ENCODE results near the gene FTO. TPM values are rescaled to one million over a fixed set of nuclear protein-coding genes. Genes with fewer than 3 reads are reported as not detected.

FTO gene
- total and polyA plus RNA-seq, 9 donors, result 45.0 to 71.1 (median 55.6) TPM

GRCh38 chr16:53985861-53986260, 281.9 kb downstream of the FTO start:
- no peaks in the 10 kb centered on the region for H3K4me1 ChIP-seq (ENCODE audit: control insufficient read depth, insufficient read depth, low read length)

GRCh38 chr16:53986793-53987192, 282.8 kb downstream of the FTO start:
- no peaks in the 10 kb centered on the region for H3K4me1 ChIP-seq (ENCODE audit: control insufficient read depth, insufficient read depth, low read length)
- no peaks in the 10 kb centered on the region for H3K9me3 ChIP-seq (replicated peaks; ENCODE audit: control insufficient read depth, low read depth, low read length)
- no CpG with 5 or more reads among the region's 5 CpGs for WGBS (ENCODE audit: insufficient coverage)
- no peak overlapping the region for H3K27ac ChIP-seq (ENCODE audit: low read length)
- no peak overlapping the region for H3K4me3 ChIP-seq (ENCODE audit: low read length)
- no peak for DNase-seq
- no peaks in the 10 kb centered on the region for H3K36me3 ChIP-seq (ENCODE audit: control insufficient read depth, insufficient read depth, low read length)
- H3K27me3 ChIP-seq (ENCODE audit: control insufficient read depth, insufficient read depth, low read length), result no peaks in the 10 kb centered on the region

More at GRCh38 chr16:53985861-53986260, 281.9 kb downstream of the FTO start:
- no CpG with 5 or more reads among the region's 3 CpGs for WGBS (ENCODE audit: insufficient coverage)
- no peaks in the 10 kb centered on the region for H3K27me3 ChIP-seq (ENCODE audit: control insufficient read depth, insufficient read depth, low read length)
- H3K27ac ChIP-seq (ENCODE audit: low read length), result no peak overlapping the region
- DNase-seq, result no peak
- H3K4me3 ChIP-seq (ENCODE audit: low read length), result no peak overlapping the region
- no peaks in the 10 kb centered on the region for H3K36me3 ChIP-seq (ENCODE audit: control insufficient read depth, insufficient read depth, low read length)
- no peaks in the 10 kb centered on the region for H3K9me3 ChIP-seq (replicated peaks; ENCODE audit: control insufficient read depth, low read depth, low read length)

DNA sequence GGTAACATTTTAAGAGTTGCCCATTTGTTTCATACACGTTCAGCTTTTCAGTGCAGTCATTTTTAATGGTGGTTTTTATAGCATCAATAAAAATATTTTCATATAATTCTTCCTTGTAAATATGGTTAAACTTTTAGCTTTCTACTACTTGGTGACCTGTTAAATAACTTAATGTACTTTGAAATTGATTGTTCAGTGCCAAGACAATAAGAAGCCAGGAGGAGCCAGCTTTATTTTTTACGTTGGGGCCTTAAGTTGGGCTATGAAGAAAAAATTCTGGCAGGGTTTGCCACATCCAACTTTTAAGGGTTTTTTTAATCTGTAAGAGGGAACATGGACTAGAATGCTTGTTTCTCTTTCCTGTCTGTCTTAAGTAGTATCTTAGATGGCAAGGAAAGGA, 284.2 kb downstream of the FTO start:
- no peak for DNase-seq
- no peak overlapping the region for H3K27ac ChIP-seq (ENCODE audit: low read length)
- no peaks in the 10 kb centered on the region for H3K36me3 ChIP-seq (ENCODE audit: control insufficient read depth, insufficient read depth, low read length)
- no peak overlapping the region for H3K4me3 ChIP-seq (ENCODE audit: low read length)
- no peaks in the 10 kb centered on the region for H3K4me1 ChIP-seq (ENCODE audit: control insufficient read depth, insufficient read depth, low read length)
- WGBS (ENCODE audit: insufficient coverage), result no CpG with 5 or more reads among the region's 2 CpGs
- H3K9me3 ChIP-seq (replicated peaks; ENCODE audit: control insufficient read depth, low read depth, low read length), result no peaks in the 10 kb centered on the region
- no peaks in the 10 kb centered on the region for H3K27me3 ChIP-seq (ENCODE audit: control insufficient read depth, insufficient read depth, low read length)

DNA sequence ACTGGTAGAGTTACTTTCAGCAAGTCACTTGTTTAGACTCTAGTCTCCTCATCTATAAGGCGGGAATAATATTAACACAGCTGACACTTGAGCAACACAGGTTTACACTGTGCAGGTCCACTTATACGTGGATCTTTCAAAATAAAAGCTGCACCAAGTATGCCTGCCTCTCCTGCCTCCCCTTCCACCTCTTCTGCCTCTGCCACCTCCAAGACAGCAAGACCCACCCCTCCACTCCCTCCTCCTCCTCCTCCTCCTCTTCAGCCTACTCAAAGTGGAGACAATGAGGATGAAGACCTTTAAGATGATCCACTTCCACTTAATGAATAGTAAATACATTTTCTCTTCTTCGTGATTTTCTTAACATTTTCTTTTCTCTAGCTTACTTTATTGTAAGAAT, 285.6 kb downstream of the FTO start:
- H3K9me3 ChIP-seq (replicated peaks; ENCODE audit: control insufficient read depth, low read depth, low read length), result no peaks in the 10 kb centered on the region
- no peak overlapping the region for H3K27ac ChIP-seq (ENCODE audit: low read length)
- H3K4me3 ChIP-seq (ENCODE audit: low read length), result no peak overlapping the region
- no peaks in the 10 kb centered on the region for H3K36me3 ChIP-seq (ENCODE audit: control insufficient read depth, insufficient read depth, low read length)
- no peak for DNase-seq
- no peaks in the 10 kb centered on the region for H3K27me3 ChIP-seq (ENCODE audit: control insufficient read depth, insufficient read depth, low read length)
- H3K4me1 ChIP-seq (ENCODE audit: control insufficient read depth, insufficient read depth, low read length), result no peaks in the 10 kb centered on the region
- 100% methylated on average over 2 of the region's 3 CpGs for WGBS (ENCODE audit: insufficient coverage)

GRCh38 chr16:53991754-53992378, 287.9 kb downstream of the FTO start:
- Histone ChIP-seq H3K27me3 (ENCODE audit: control insufficient read depth, insufficient read depth, low read length) (no peaks in the 10 kb centered on the region), H3K27ac (ENCODE audit: low read length) (no peak overlapping the region), H3K4me1 (ENCODE audit: control insufficient read depth, insufficient read depth, low read length) (no peaks in the 10 kb centered on the region), H3K4me3 (ENCODE audit: low read length) (no peak overlapping the region), H3K36me3 (ENCODE audit: control insufficient read depth, insufficient read depth, low read length) (no peaks in the 10 kb centered on the region), H3K9me3 (replicated peaks; ENCODE audit: control insufficient read depth, low read depth, low read length) (no peaks in the 10 kb centered on the region)
- no peak for DNase-seq
- 93% methylated on average over 3 of the region's 8 CpGs for WGBS (ENCODE audit: insufficient coverage)

DNA sequence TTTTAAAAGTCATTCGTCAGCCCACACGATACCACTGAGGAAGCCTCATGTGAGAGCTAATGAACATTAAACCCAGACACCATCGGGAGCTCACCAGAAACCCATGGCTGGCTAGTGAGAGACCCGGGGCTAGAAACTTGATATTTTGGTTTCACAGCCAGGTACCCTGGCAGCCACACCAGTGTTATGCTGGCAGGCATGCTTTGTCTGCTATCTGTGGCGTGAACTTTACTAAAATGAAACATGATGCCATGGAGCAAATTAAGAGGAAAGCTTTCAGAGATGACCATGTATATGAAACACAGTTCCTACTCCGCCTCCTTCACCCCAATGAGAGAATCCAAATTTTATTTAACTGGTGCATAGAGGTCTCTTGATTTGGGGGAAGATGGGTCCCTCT, 291.4 kb downstream of the FTO start:
- H3K9me3 ChIP-seq (replicated peaks; ENCODE audit: control insufficient read depth, low read depth, low read length), result no peaks in the 10 kb centered on the region
- 71% methylated on average over 4 of the region's 6 CpGs for WGBS (ENCODE audit: insufficient coverage)
- H3K27me3 ChIP-seq (ENCODE audit: control insufficient read depth, insufficient read depth, low read length), result no peaks in the 10 kb centered on the region
- no peak overlapping the region for H3K4me3 ChIP-seq (ENCODE audit: low read length)
- no peak for DNase-seq
- H3K27ac ChIP-seq (ENCODE audit: low read length), result no peak overlapping the region
- no peaks in the 10 kb centered on the region for H3K36me3 ChIP-seq (ENCODE audit: control insufficient read depth, insufficient read depth, low read length)
- H3K4me1 ChIP-seq (ENCODE audit: control insufficient read depth, insufficient read depth, low read length), result no peaks in the 10 kb centered on the region

- no peaks in the 10 kb centered on the region for H3K9me3 ChIP-seq (replicated peaks; ENCODE audit: control insufficient read depth, low read depth, low read length)
- WGBS (ENCODE audit: insufficient coverage), result 94% methylated on average over 3 of the region's 5 CpGs
- H3K36me3 ChIP-seq (ENCODE audit: control insufficient read depth, insufficient read depth, low read length), result peaks cover 2% of the 10 kb centered on the region
- no peak for DNase-seq
- H3K4me3 ChIP-seq (ENCODE audit: low read length), result no peak overlapping the region
- no peak overlapping the region for H3K27ac ChIP-seq (ENCODE audit: low read length)
- H3K4me1 ChIP-seq (ENCODE audit: control insufficient read depth, insufficient read depth, low read length), result no peaks in the 10 kb centered on the region
- H3K27me3 ChIP-seq (ENCODE audit: control insufficient read depth, insufficient read depth, low read length), result no peaks in the 10 kb centered on the region
These were observed 293.0 kb downstream of the FTO start for GRCh38 chr16:53996961-53997360.

DNA sequence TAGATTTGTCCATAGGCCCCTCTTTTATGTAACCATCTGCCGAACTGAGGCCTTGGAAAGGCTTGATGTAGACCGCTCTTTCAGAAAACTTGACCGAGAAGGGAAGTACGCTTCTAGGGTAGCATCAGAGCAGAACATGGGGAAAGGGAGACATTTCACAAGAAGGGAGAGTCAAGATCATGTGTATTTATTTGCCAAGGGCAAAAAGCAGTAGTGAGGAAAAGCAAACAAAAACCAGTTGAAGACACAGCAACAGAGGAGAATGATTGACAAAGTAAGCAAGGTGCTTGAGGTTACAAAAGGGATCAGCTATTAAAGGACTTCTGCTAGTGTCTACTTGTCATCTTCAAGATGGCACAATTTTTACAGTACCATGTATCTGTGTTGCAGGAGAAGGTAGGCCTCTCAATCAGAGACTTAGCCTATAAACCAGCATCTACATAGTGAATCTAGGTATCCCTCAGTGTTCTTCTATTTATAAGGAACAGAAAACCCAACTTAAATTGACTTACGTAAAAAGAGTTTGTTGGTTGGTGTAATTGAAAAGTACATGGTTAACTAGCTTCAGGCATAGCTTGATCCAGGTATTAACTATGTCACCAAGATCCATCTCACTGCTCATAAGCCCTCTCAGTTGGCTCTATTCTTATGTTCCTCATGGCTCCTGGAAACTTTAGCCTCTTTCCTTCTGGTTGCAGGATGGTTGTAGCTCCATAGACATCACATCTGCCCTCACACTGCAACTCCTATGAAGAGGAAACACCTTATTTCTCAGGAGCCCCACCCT, 294.3 kb downstream of the FTO start:
- peaks cover 5% of the 10 kb centered on the region for H3K36me3 ChIP-seq (ENCODE audit: control insufficient read depth, insufficient read depth, low read length)
- 100% methylated on average over 4 of the region's 5 CpGs for WGBS (ENCODE audit: insufficient coverage)

GRCh38 chr16:53998966-53999522, 295.1 kb downstream of the FTO start:
- Histone ChIP-seq H3K36me3 (ENCODE audit: control insufficient read depth, insufficient read depth, low read length) (peaks cover 5% of the 10 kb centered on the region), H3K9me3 (replicated peaks; ENCODE audit: control insufficient read depth, low read depth, low read length) (no peaks in the 10 kb centered on the region), H3K27ac (ENCODE audit: low read length) (no peak overlapping the region), H3K4me3 (ENCODE audit: low read length) (no peak overlapping the region), H3K27me3 (ENCODE audit: control insufficient read depth, insufficient read depth, low read length) (no peaks in the 10 kb centered on the region), H3K4me1 (ENCODE audit: control insufficient read depth, insufficient read depth, low read length) (no peaks in the 10 kb centered on the region)
- DNase-seq, result no peak
- 59% methylated on average over 2 of the region's 5 CpGs for WGBS (ENCODE audit: insufficient coverage)

More for the DNA sequence above, 294.3 kb downstream of the FTO start:
- no peak for DNase-seq
- Histone ChIP-seq H3K4me3 (ENCODE audit: low read length) (no peak overlapping the region), H3K4me1 (ENCODE audit: control insufficient read depth, insufficient read depth, low read length) (no peaks in the 10 kb centered on the region), H3K9me3 (replicated peaks; ENCODE audit: control insufficient read depth, low read depth, low read length) (no peaks in the 10 kb centered on the region), H3K27me3 (ENCODE audit: control insufficient read depth, insufficient read depth, low read length) (no peaks in the 10 kb centered on the region), H3K27ac (ENCODE audit: low read length) (no peak overlapping the region)

DNA sequence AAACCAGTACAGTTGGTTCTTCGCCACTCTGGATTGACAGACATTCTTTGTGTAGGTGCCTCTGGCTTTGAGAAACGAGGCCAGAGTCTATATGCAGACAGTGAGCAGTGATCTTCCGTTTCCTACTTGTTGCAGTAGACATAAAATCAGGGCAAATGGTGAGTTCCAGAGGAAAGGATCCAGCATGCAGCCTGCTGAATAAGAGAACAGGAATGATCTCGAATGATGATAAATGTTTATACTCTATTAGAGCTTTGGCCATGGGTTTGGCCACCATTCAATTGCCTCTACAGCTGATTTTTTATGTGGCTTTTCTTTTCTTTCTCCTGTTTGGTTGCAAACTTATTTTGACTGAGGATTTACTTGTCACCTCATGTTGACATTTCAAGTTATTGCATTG, 295.9 kb downstream of the FTO start:
- no peaks in the 10 kb centered on the region for H3K9me3 ChIP-seq (replicated peaks; ENCODE audit: control insufficient read depth, low read depth, low read length)
- no peaks in the 10 kb centered on the region for H3K27me3 ChIP-seq (ENCODE audit: control insufficient read depth, insufficient read depth, low read length)
- no peak overlapping the region for H3K27ac ChIP-seq (ENCODE audit: low read length)
- no peak overlapping the region for H3K4me3 ChIP-seq (ENCODE audit: low read length)
- whole genome bisulfite sequencing (ENCODE audit: insufficient coverage), result 54% methylated on average over 4 of the region's 4 CpGs
- DNase-seq, result no peak
- H3K4me1 ChIP-seq (ENCODE audit: control insufficient read depth, insufficient read depth, low read length), result no peaks in the 10 kb centered on the region
- peaks cover 5% of the 10 kb centered on the region for H3K36me3 ChIP-seq (ENCODE audit: control insufficient read depth, insufficient read depth, low read length)

Measured in muscle of leg (tissue), 11 donors.